ENCODE results near the gene ZBTB43. TPM values are rescaled to one million over a fixed set of nuclear protein-coding genes. Genes with fewer than 3 reads are reported as not detected.

Gene ZBTB43
- total RNA-seq, 2 donors from 2014 or later: 36.8 to 52.0 TPM

GRCh38 chr9:126880226-126880946 is 75.5 kb downstream of the ZBTB43 start:
- Mint-ChIP-seq H3K36me3 (ENCODE audit: low read depth) (no peaks in the 10 kb centered on the region), H3K4me1 (peaks cover 22% of the 10 kb centered on the region), H3K27ac (no peak overlapping the region), H3K4me3 (no peak overlapping the region), H3K27me3 (no peaks in the 10 kb centered on the region)
- ATAC-seq (no peak), DNase-seq (no peak)
- no peaks in the 10 kb centered on the region for H3K9me3 ChIP-seq (ENCODE audit: control insufficient read depth, low read length, poor library complexity, severe bottlenecking)

- DNase-seq (no peak), ATAC-seq (no peak)
- Mint-ChIP-seq H3K36me3 (ENCODE audit: low read depth) (no peaks in the 10 kb centered on the region), H3K27ac (no peak overlapping the region), H3K4me3 (no peak overlapping the region), H3K4me1 (peaks cover 20% of the 10 kb centered on the region), H3K27me3 (no peaks in the 10 kb centered on the region)
- no peaks in the 10 kb centered on the region for H3K9me3 ChIP-seq (ENCODE audit: control insufficient read depth, low read length, poor library complexity, severe bottlenecking)
These were observed 76.1 kb downstream of the ZBTB43 start for GRCh38 chr9:126880947-126881332.

GRCh38 chr9:126882746-126883145 is 77.9 kb downstream of the ZBTB43 start:
- ATAC-seq: no peak
- Mint-ChIP-seq H3K4me3 (no peak overlapping the region), H3K4me1 (peaks cover 9% of the 10 kb centered on the region), H3K27ac (no peak overlapping the region), H3K36me3 (ENCODE audit: low read depth) (no peaks in the 10 kb centered on the region), H3K27me3 (no peaks in the 10 kb centered on the region)
- no peaks in the 10 kb centered on the region for H3K9me3 ChIP-seq (ENCODE audit: control insufficient read depth, low read length, poor library complexity, severe bottlenecking)
- no peak for DNase-seq

GRCh38 chr9:126883636-126884035 is 78.8 kb downstream of the ZBTB43 start:
- no peaks in the 10 kb centered on the region for H3K9me3 ChIP-seq (ENCODE audit: control insufficient read depth, low read length, poor library complexity, severe bottlenecking)
- ATAC-seq: no peak
- H3K4me3 Mint-ChIP-seq: no peak overlapping the region
- H3K27me3 Mint-ChIP-seq: no peaks in the 10 kb centered on the region
- H3K36me3 Mint-ChIP-seq (ENCODE audit: low read depth): no peaks in the 10 kb centered on the region
- no peak for DNase-seq
- H3K27ac Mint-ChIP-seq: no peak overlapping the region
- H3K4me1 Mint-ChIP-seq: peaks cover 6% of the 10 kb centered on the region

- Mint-ChIP-seq H3K4me1 (peaks cover 6% of the 10 kb centered on the region), H3K27ac (no peak overlapping the region), H3K4me3 (no peak overlapping the region), H3K27me3 (no peaks in the 10 kb centered on the region), H3K36me3 (ENCODE audit: low read depth) (no peaks in the 10 kb centered on the region)
- ATAC-seq (no peak), DNase-seq (no peak)
- H3K9me3 ChIP-seq (ENCODE audit: control insufficient read depth, low read length, poor library complexity, severe bottlenecking): no peaks in the 10 kb centered on the region
These were observed 80.3 kb downstream of the ZBTB43 start for GRCh38 chr9:126885131-126885641.

- ATAC-seq: no peak
- Mint-ChIP-seq H3K27ac (no peak overlapping the region), H3K27me3 (no peaks in the 10 kb centered on the region), H3K36me3 (ENCODE audit: low read depth) (no peaks in the 10 kb centered on the region), H3K4me3 (no peak overlapping the region), H3K4me1 (peaks cover 6% of the 10 kb centered on the region)
- DNase-seq: no peak
- H3K9me3 ChIP-seq (ENCODE audit: control insufficient read depth, low read length, poor library complexity, severe bottlenecking): no peaks in the 10 kb centered on the region
These were observed 81.4 kb downstream of the ZBTB43 start for GRCh38 chr9:126886034-126886822.

GRCh38 chr9:126886897-126887296 is 82.1 kb downstream of the ZBTB43 start:
- H3K27me3 Mint-ChIP-seq: no peaks in the 10 kb centered on the region
- ATAC-seq: no peak
- peaks cover 4% of the 10 kb centered on the region for H3K4me1 Mint-ChIP-seq
- no peak overlapping the region for H3K4me3 Mint-ChIP-seq
- H3K27ac Mint-ChIP-seq: no peak overlapping the region
- no peaks in the 10 kb centered on the region for H3K36me3 Mint-ChIP-seq (ENCODE audit: low read depth)
- no peak for DNase-seq
- H3K9me3 ChIP-seq (ENCODE audit: control insufficient read depth, low read length, poor library complexity, severe bottlenecking): no peaks in the 10 kb centered on the region

Other genes starting within 250 kb of the ZBTB43 start
- gene LMX1B, start 191.1 kb upstream of the ZBTB43 start, total RNA-seq: not detected
- 1 to 10 TPM; 5.0 to 8.2 TPM for gene ZBTB34, start 55.6 kb downstream of the ZBTB43 start, total RNA-seq
- gene RALGPS1, start 109.7 kb downstream of the ZBTB43 start, total RNA-seq: 10 to 100 TPM in 1 of 2 donors, 1 to 10 TPM in 1; 9.3 to 12.6 TPM

All from T-helper 17 cell (primary cell).